ENCODE data around the gene NTN4. TPM values are rescaled to one million over a fixed set of nuclear protein-coding genes. Genes with fewer than 3 reads are reported as not detected.

NTN4 gene
- total RNA-seq, 4 donors from 2014 or later = 11.1 to 21.0 (median 16.1) TPM

DNA sequence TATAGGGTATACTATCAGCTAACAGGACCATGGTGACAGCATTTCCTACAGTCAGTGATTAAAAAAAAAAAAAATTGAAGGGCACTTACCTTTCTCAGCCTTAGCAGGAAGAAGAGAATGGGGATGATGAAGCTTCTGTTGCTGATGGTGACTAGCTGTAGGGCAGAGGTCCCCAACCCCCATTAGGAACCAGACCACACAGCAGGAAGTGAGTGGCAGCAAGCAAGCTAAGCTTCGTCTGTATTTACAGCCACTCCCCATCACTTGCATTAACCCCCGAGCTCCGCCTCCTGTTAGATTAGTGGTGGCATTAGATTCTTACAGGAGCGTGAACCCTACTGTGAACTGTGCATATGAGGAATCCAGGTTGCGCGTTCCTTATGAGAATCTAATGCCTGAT lies 148.0 kb downstream of the NTN4 start:
- WGBS, 2 donors = 87 to 90% methylated on average over 6 of the region's 6 CpGs
- Histone ChIP-seq H3K36me3 (no peaks in the 10 kb centered on the region), H3K9me3 (no peaks in the 10 kb centered on the region), H3K4me1 (peaks cover 3 to 13% of the 10 kb centered on the region in 2 donors), H3K27me3 (no peaks in the 10 kb centered on the region), H3K27ac (no peak overlapping the region), H3K4me3 (replicated peaks in 1 of 3) (no peak overlapping the region)
- intact Hi-C loops (cut with DNase I) = no loop called here
- TF ChIP-seq CTCF (IDR thresholded peaks at IDR 0.05) (no peak), POLR2A (IDR thresholded peaks at IDR 0.05) (no peak)
- DNase-seq = no peak

DNA sequence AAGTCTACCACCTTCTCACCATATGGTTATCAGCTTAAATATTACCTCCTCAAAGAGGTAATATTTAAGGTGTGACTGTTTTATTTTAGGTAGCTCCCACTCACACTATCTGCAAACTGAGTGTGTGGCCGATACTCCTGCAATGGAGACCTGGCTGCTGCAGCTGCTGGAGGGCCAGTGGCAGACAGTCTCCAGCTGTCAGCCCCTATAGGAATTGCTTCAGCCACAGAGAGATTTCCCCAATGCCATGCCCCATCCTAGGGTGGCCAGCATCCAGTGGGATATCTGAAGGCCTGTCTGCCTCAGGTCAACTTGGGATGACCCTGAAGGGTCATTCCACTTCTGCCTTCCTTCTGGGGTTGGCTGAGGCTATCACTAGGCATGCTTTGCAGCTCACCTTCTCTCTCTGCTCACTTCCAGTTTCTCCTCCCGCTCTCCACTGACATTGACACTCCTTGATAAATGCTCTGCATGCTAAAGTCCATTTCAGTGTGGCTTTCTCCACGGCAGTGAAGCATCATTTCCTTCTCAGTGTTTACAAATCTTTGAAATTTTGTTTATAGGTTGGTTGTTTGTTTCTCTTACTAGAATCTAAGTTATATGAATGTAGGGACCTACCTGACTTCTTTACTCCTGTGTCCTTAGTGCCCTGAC lies 149.1 kb downstream of the NTN4 start:
- TF ChIP-seq CTCF (IDR thresholded peaks at IDR 0.05) = no peak
- no peak for TF ChIP-seq POLR2A (IDR thresholded peaks at IDR 0.05)
- Histone ChIP-seq H3K27ac (no peak overlapping the region), H3K9me3 (no peaks in the 10 kb centered on the region), H3K4me3 (replicated peaks in 1 of 3) (no peak overlapping the region), H3K4me1 (peaks cover 0 to 4% of the 10 kb centered on the region in 2 donors), H3K27me3 (no peaks in the 10 kb centered on the region), H3K36me3 (no peaks in the 10 kb centered on the region)
- WGBS, 2 donors = 65 to 89% methylated on average over 3 of the region's 3 CpGs
- no peak for DNase-seq
- intact Hi-C loops (cut with DNase I) = no loop called here

GRCh38 chr12:95640516-95640915 lies 150.0 kb downstream of the NTN4 start:
- TF ChIP-seq POLR2A (IDR thresholded peaks at IDR 0.05) (no peak), CTCF (IDR thresholded peaks at IDR 0.05) (no peak)
- 85% methylated on average over 3 of the region's 3 CpGs for WGBS, 2 donors
- Histone ChIP-seq H3K4me1 (no peaks in the 10 kb centered on the region), H3K27ac (no peak overlapping the region), H3K27me3 (no peaks in the 10 kb centered on the region), H3K36me3 (no peaks in the 10 kb centered on the region), H3K4me3 (replicated peaks in 1 of 3) (no peak overlapping the region), H3K9me3 (no peaks in the 10 kb centered on the region)
- intact Hi-C loops (cut with DNase I) = no loop called here
- DNase-seq = no peak

DNA sequence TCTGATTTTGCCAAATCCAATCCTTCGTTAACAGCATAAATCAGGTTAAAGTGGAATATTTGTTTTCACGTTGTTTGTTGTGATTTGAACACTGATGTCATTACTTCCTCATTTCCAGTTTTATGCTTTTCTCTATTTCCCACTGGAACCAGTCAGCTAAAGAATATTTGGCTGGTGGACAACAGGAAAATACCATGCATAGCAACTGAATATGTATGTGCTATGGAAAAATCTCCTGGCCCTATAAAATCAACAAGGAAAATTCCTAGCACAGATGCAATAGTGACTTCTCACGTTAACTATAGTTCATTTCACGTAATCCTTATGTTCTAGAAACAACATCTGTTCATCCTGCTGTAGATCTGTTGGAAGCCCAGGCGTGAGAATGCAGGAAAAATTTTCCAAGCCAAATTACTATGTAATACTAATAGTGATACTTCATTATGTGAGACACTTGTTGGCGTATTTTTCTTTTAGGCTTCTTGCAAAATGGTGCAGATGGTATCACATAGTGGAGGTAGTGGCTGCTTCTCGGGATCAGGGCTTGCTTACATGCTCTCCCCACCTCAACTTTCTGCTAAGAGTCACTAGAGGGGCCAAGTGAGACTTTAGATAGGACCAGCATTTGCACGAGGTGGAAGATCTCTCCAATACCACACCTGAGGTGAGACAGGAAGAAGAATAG lies 153.0 kb downstream of the NTN4 start:
- Histone ChIP-seq H3K27me3 (no peaks in the 10 kb centered on the region), H3K4me1 (peaks cover 0 to 17% of the 10 kb centered on the region in 2 donors), H3K27ac (no peak overlapping the region), H3K36me3 (no peaks in the 10 kb centered on the region), H3K4me3 (replicated peaks in 1 of 3) (no peak overlapping the region), H3K9me3 (no peaks in the 10 kb centered on the region)
- intact Hi-C loops (cut with DNase I) = no loop called here
- 61 to 73% methylated on average over 8 of the region's 8 CpGs for WGBS, 2 donors
- no peak for DNase-seq
- no peak for TF ChIP-seq CTCF (IDR thresholded peaks at IDR 0.05)
- TF ChIP-seq POLR2A (IDR thresholded peaks at IDR 0.05) = no peak

- TF ChIP-seq POLR2A (IDR thresholded peaks at IDR 0.05) (no peak), CTCF (IDR thresholded peaks at IDR 0.05) (no peak)
- no peak for DNase-seq
- intact Hi-C loops (cut with DNase I) = no loop called here
- Histone ChIP-seq H3K27me3 (no peaks in the 10 kb centered on the region), H3K4me3 (replicated peaks in 1 of 3) (no peak overlapping the region), H3K36me3 (no peaks in the 10 kb centered on the region), H3K27ac (no peak overlapping the region), H3K4me1 (peaks cover 0 to 17% of the 10 kb centered on the region in 2 donors), H3K9me3 (no peaks in the 10 kb centered on the region)
- WGBS, 2 donors = 85 to 96% methylated on average over 24 of the region's 24 CpGs
Observed at GRCh38 chr12:95637010-95637409, 153.6 kb downstream of the NTN4 start.
